DND-41 (cell line): Measurements from ENCODE around the gene PGBD5.

Experiments used
- CTCF ChIP-seq: IDR thresholded peaks from 2 replicates; pipeline ENCODE4 v1.5.1; 2012; ENCODE audit warnings: borderline replicate concordance, low read length, moderate library complexity, mild to moderate bottlenecking; ENCODE audit not compliant: poor library complexity, severe bottlenecking; ENCODE audit errors: extremely low read depth
- EZH2 ChIP-seq: IDR thresholded peaks from 3 replicates; pipeline ENCODE4 v1.6.1; 2012; ENCODE audit warnings: borderline replicate concordance, low read depth, mild to moderate bottlenecking, moderate library complexity, low read length, inconsistent platforms; ENCODE audit not compliant: severe bottlenecking

- TF ChIP-seq CTCF (no peak), EZH2 (no peak)
These were observed 38.3 kb downstream of the PGBD5 start for GRCh38 chr1:230387876-230388275.
